ENCODE data around the gene KLF1.

KLF1 gene

GRCh38 chr19:12881172-12881808 lies 5.7 kb downstream of the KLF1 start, which contains the start of gene DNASE2:
TSS of gene DNASE2 (minus strand) at chr19:12881449. CDS start at chr19:12881375, 74 bp downstream.
- Histone ChIP-seq H2AFZ (ENCODE audit: low read depth) (peak within 1 kb of the TSS; percentile 84), H3K79me2 (ENCODE audit: insufficient read depth, low read depth) (no peaks in the 10 kb centered on the region), H3K4me3 (IDR thresholded peaks at IDR 0.05; ENCODE audit: insufficient read depth, low read depth, low read length) (no peak within 1 kb of the TSS), H3K27me3 (ENCODE audit: insufficient read depth, low read depth) (no peaks in the 10 kb centered on the region), H3K9ac (peak within 1 kb of the TSS; percentile 53; the same call in 1 of the 2 replicates), H3K36me3 (ENCODE audit: insufficient read depth) (no peaks in the 10 kb centered on the region), H4K20me1 (ENCODE audit: insufficient read depth) (no peaks in the 10 kb centered on the region), H3K4me1 (ENCODE audit: low read depth, poor library complexity, severe bottlenecking) (peaks cover 15% of the 10 kb centered on the region), H3K4me2 (peak within 1 kb of the TSS; percentile 79), H3K27ac (0 out of 2 replicates have a peak within 1 kb of the TSS, but pooled peaks have one; percentile 9)
- no peak for TF ChIP-seq CTCF (conservative IDR thresholded peaks at IDR 0.05; ENCODE audit: low read depth, low read length)

DNA sequence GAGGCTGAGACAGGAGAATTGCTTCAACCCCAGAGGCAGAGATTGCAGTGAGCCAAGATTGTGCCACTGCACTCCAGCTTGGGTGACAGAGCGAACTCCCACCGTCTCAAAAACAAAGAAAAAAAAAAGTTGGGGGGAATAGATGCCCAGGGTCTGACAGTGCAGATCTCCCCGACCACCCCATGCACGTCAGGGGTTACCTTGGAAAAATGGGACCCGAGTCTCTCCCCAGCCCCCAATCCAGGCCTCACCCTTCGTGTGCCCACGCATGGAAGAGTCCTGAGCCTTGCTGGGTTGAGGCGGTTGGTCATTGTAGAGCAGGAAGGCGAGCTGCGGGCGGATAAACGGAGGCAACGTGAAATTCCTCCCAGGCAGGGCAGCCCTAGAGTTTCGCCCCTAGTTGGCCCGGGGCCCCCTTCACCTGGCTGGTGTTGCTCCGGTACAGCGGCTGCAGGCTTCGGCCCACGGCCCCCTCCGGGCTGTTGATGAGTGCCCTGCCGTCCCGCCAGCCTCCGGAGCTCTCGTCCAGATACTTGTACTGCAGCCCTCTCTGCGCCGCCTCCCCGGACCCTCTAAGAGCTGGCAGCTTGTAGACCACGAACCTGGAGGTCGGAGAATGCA lies 6.3 kb downstream of the KLF1 start:
- 0 out of 2 replicates have a peak overlapping the region, but pooled peaks have one; percentile 9 for H3K27ac ChIP-seq
- no peak for TF ChIP-seq CTCF (conservative IDR thresholded peaks at IDR 0.05; ENCODE audit: low read depth, low read length)
- H2AFZ ChIP-seq (ENCODE audit: low read depth) = peak overlapping the region; percentile 84
- H4K20me1 ChIP-seq (ENCODE audit: insufficient read depth) = no peaks in the 10 kb centered on the region
- H3K4me3 ChIP-seq (IDR thresholded peaks at IDR 0.05; ENCODE audit: insufficient read depth, low read depth, low read length) = no peak overlapping the region
- no peaks in the 10 kb centered on the region for H3K36me3 ChIP-seq (ENCODE audit: insufficient read depth)
- peaks cover 15% of the 10 kb centered on the region for H3K4me1 ChIP-seq (ENCODE audit: low read depth, poor library complexity, severe bottlenecking)
- no peaks in the 10 kb centered on the region for H3K79me2 ChIP-seq (ENCODE audit: insufficient read depth, low read depth)
- H3K27me3 ChIP-seq (ENCODE audit: insufficient read depth, low read depth) = no peaks in the 10 kb centered on the region
- peak overlapping the region; percentile 53; the same call in 1 of the 2 replicates for H3K9ac ChIP-seq
- peak overlapping the region; percentile 79 for H3K4me2 ChIP-seq

DNA sequence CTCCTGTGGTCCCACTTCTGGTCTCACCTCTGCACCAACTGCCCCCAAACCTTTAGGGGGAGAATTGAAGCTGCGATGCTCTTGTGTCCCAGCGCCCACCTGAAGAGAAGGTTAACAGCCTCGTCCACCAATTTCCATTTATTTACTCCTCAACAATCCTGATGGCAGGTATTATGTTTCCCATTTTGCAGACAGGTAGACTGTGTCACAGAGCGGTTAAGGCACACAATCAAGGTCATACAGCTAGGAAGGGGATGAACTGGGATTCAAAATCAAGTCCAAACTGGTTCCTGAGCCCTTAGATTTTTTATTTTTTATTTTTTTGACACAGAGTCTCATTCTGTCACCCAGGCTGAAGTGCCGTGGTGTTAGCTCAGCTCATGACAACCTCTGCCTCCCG lies 11.9 kb downstream of the KLF1 start:
- Histone ChIP-seq H3K79me2 (ENCODE audit: insufficient read depth, low read depth) (no peaks in the 10 kb centered on the region), H4K20me1 (ENCODE audit: insufficient read depth) (no peaks in the 10 kb centered on the region), H3K36me3 (ENCODE audit: insufficient read depth) (no peaks in the 10 kb centered on the region), H3K4me1 (ENCODE audit: low read depth, poor library complexity, severe bottlenecking) (no peaks in the 10 kb centered on the region), H2AFZ (ENCODE audit: low read depth) (no peak overlapping the region), H3K9ac (no peak overlapping the region), H3K4me3 (IDR thresholded peaks at IDR 0.05; ENCODE audit: insufficient read depth, low read depth, low read length) (no peak overlapping the region), H3K27ac (no peak overlapping the region), H3K27me3 (ENCODE audit: insufficient read depth, low read depth) (no peaks in the 10 kb centered on the region), H3K4me2 (no peak overlapping the region)
- TF ChIP-seq CTCF (conservative IDR thresholded peaks at IDR 0.05; ENCODE audit: low read depth, low read length) = no peak

DNA sequence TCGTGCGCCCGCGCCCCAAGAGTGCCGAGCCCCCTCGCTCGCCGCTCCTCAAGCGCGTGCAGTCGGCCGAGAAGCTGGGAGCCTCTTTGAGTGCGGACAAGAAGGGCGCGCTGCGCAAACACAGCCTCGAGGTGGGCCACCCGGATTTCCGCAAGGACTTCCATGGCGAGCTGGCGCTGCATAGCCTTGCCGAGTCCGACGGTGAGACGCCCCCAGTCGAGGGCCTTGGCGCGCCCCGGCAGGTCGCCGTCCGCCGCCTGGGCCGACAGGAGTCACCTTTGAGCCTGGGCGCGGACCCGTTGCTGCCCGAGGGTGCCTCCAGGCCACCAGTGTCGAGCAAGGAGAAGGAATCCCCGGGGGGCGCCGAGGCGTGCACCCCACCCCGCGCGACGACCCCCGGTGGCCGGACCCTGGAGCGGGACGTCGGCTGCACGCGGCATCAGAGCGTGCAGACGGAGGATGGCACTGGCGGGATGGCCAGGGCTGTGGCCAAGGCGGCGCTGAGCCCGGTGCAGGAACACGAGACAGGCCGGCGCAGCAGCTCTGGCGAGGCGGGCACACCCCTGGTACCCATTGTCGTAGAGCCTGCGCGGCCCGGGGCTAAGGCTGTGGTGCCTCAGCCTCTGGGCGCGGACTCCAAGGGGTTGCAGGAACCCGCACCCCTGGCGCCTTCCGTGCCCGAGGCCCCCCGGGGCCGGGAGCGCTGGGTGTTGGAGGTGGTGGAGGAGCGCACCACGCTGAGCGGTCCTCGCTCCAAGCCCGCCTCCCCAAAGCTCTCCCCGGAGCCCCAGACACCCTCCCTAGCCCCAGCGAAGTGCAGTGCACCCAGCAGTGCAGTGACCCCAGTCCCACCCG lies 12.9 kb downstream of the KLF1 start:
- H3K27ac ChIP-seq = no peak overlapping the region
- H3K4me2 ChIP-seq = no peak overlapping the region
- no peaks in the 10 kb centered on the region for H3K27me3 ChIP-seq (ENCODE audit: insufficient read depth, low read depth)
- H3K9ac ChIP-seq = no peak overlapping the region
- H3K79me2 ChIP-seq (ENCODE audit: insufficient read depth, low read depth) = no peaks in the 10 kb centered on the region
- no peak for TF ChIP-seq CTCF (conservative IDR thresholded peaks at IDR 0.05; ENCODE audit: low read depth, low read length)
- no peaks in the 10 kb centered on the region for H3K4me1 ChIP-seq (ENCODE audit: low read depth, poor library complexity, severe bottlenecking)
- no peaks in the 10 kb centered on the region for H4K20me1 ChIP-seq (ENCODE audit: insufficient read depth)
- H3K36me3 ChIP-seq (ENCODE audit: insufficient read depth) = no peaks in the 10 kb centered on the region
- H2AFZ ChIP-seq (ENCODE audit: low read depth) = no peak overlapping the region
- no peak overlapping the region for H3K4me3 ChIP-seq (IDR thresholded peaks at IDR 0.05; ENCODE audit: insufficient read depth, low read depth, low read length)
